Measurements from ENCODE around the gene NDUFA3. TPM values are rescaled to one million over a fixed set of nuclear protein-coding genes. Genes with fewer than 3 reads are reported as not detected.

Gene NDUFA3
- total RNA-seq, 1 experiment from 2014 or later = 134 TPM

GRCh38 chr19:54128441-54128725 lies 25.7 kb downstream of the NDUFA3 start:
- DNase-seq = no peak
- no peak overlapping the region for H3K4me2 ChIP-seq
- no peak overlapping the region for H3K4me3 ChIP-seq
- H3F3A ChIP-seq (ENCODE audit: insufficient read depth, low read depth) = peaks cover 10% of the 10 kb centered on the region; the same call in 1 of the 2 replicates
- ChIA-PET CTCF (no interaction called here), POLR2A (ENCODE audit: unreplicated experiment) (no interaction called here)
- no peak overlapping the region for H3K27ac ChIP-seq
- TF ChIP-seq CTCF (conservative IDR thresholded peaks at IDR 0.05) = no peak
- no peak for TF ChIP-seq EZH2 (IDR thresholded peaks at IDR 0.05; ENCODE audit: low read depth)
- no peaks in the 10 kb centered on the region for H3K9me3 ChIP-seq (ENCODE audit: insufficient read depth, low read depth)
- no peaks in the 10 kb centered on the region for H3K79me2 ChIP-seq (ENCODE audit: low read depth)
- no peak overlapping the region for H2AFZ ChIP-seq
- H4K20me1 ChIP-seq (ENCODE audit: insufficient read depth) = no peaks in the 10 kb centered on the region
- no TSS peak for BruUV-seq (replicated peaks)
- H3K9me2 ChIP-seq (ENCODE audit: insufficient read depth) = no peaks in the 10 kb centered on the region
- peaks cover 5% of the 10 kb centered on the region; the same call in 1 of the 2 replicates for H3K36me3 ChIP-seq (ENCODE audit: low read depth)
- H3K4me1 ChIP-seq (replicated peaks; ENCODE audit: insufficient read depth) = no peaks in the 10 kb centered on the region
- intact Hi-C loops (cut with micrococcal nuclease; ENCODE audit: unreplicated experiment) = no loop called here
- no peaks in the 10 kb centered on the region for H3K27me3 ChIP-seq (ENCODE audit: insufficient read depth, low read depth)

DNA sequence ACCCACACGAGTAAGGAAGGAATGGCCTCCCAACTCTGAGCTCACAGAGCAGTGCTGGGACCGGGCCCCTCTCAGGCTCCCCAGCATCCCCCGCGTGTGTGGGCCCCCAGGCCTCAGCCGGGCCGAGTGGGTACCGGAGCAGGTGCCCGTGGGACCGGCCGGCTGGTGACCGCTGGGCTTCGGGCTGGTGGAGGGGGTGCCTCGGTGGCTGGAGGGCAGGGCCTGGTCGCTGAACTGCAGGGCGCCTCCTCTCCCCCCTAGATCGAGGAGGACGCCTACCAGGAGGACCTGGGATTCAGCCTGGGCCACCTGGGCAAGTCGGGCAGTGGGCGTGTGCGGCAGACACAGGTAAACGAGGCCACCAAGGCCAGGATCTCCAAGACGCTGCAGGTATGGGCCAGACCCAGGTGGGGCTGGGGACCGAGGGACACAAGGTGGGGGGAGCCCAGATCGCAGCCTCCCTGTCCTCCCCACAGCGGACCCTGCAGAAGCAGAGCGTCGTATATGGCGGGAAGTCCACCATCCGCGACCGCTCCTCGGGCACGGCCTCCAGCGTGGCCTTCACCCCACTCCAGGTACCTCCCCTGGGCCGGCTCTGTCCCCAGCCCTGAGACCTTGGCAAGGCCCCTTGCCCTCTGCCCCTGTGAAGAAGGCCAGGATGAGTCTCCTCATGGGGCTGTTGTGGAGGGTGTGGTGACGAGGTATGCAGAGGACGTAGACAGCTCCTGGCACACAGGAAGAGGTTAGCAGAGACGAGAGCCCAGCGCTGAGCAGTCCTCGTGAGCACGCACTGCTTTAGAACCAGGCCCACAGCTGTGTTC lies 26.4 kb downstream of the NDUFA3 start:
- no TSS peak for BruUV-seq (replicated peaks)
- H3K79me2 ChIP-seq (ENCODE audit: low read depth) = no peaks in the 10 kb centered on the region
- ChIA-PET CTCF (no interaction called here), POLR2A (ENCODE audit: unreplicated experiment) (no interaction called here)
- TF ChIP-seq CTCF (conservative IDR thresholded peaks at IDR 0.05) (no peak), EZH2 (IDR thresholded peaks at IDR 0.05; ENCODE audit: low read depth) (no peak)
- no peak overlapping the region for H3K4me2 ChIP-seq
- no peaks in the 10 kb centered on the region for H3K9me3 ChIP-seq (ENCODE audit: insufficient read depth, low read depth)
- no peak overlapping the region for H3K27ac ChIP-seq
- intact Hi-C loops (cut with micrococcal nuclease; ENCODE audit: unreplicated experiment) = no loop called here
- H3K4me1 ChIP-seq (replicated peaks; ENCODE audit: insufficient read depth) = no peaks in the 10 kb centered on the region
- no peak overlapping the region for H2AFZ ChIP-seq
- no peaks in the 10 kb centered on the region for H3K9me2 ChIP-seq (ENCODE audit: insufficient read depth)
- H3K27me3 ChIP-seq (ENCODE audit: insufficient read depth, low read depth) = no peaks in the 10 kb centered on the region
- no peak for DNase-seq
- H4K20me1 ChIP-seq (ENCODE audit: insufficient read depth) = no peaks in the 10 kb centered on the region
- H3F3A ChIP-seq (ENCODE audit: insufficient read depth, low read depth) = peaks cover 11% of the 10 kb centered on the region; the same call in 1 of the 2 replicates
- H3K36me3 ChIP-seq (ENCODE audit: low read depth) = peaks cover 5% of the 10 kb centered on the region; the same call in 1 of the 2 replicates
- no peak overlapping the region for H3K4me3 ChIP-seq

- Histone ChIP-seq H3K27ac (no peak overlapping the region), H3K9me2 (ENCODE audit: insufficient read depth) (no peaks in the 10 kb centered on the region), H2AFZ (no peak overlapping the region), H3K36me3 (ENCODE audit: low read depth) (peaks cover 5% of the 10 kb centered on the region; the same call in 1 of the 2 replicates), H3K4me3 (no peak overlapping the region), H3K27me3 (ENCODE audit: insufficient read depth, low read depth) (no peaks in the 10 kb centered on the region), H3K79me2 (ENCODE audit: low read depth) (no peaks in the 10 kb centered on the region), H3K4me1 (replicated peaks; ENCODE audit: insufficient read depth) (0 out of 2 replicates have a peak, but pooled peaks cover under 1% of the 10 kb centered on the region), H3K4me2 (no peak overlapping the region), H3K9me3 (ENCODE audit: insufficient read depth, low read depth) (no peaks in the 10 kb centered on the region), H4K20me1 (ENCODE audit: insufficient read depth) (no peaks in the 10 kb centered on the region), H3F3A (ENCODE audit: insufficient read depth, low read depth) (peaks cover 14% of the 10 kb centered on the region; the same call in 1 of the 2 replicates)
- TF ChIP-seq EZH2 (IDR thresholded peaks at IDR 0.05; ENCODE audit: low read depth) (no peak), CTCF (conservative IDR thresholded peaks at IDR 0.05) (no peak)
- no peak for DNase-seq
- POLR2A ChIA-PET (ENCODE audit: unreplicated experiment) = no interaction called here
- BruUV-seq (replicated peaks) = no TSS peak
- intact Hi-C loops (cut with micrococcal nuclease; ENCODE audit: unreplicated experiment) = no loop called here
- CTCF ChIA-PET = no interaction called here
Observed at GRCh38 chr19:54129617-54129996, 27.0 kb downstream of the NDUFA3 start.

Data from PC-9 (cell line).